Mononuclear cell (primary cell): Measurements from ENCODE around the gene TLX2. TPM values are rescaled to one million over a fixed set of nuclear protein-coding genes. Genes with fewer than 3 reads are reported as not detected.
A peak's percentile ranks its signal among the peaks of the same experiment; 100 is the strongest.

Source experiments
- H3K27me3 ChIP-seq: 2 replicates; pipeline ENCODE4 v1.6.0; 2011; ENCODE audit warnings: low read length, control low read depth; ENCODE audit not compliant: insufficient read depth
- H3K4me1 ChIP-seq: 2 replicates; pipeline ENCODE4 v1.5.1; 2011; ENCODE audit warnings: mild to moderate bottlenecking, low read length, control low read depth; ENCODE audit not compliant: insufficient read depth
- H3K4me3 ChIP-seq: 2 replicates; pipeline ENCODE4 v1.5.1; 2011; ENCODE audit warnings: mild to moderate bottlenecking, low read length, moderate library complexity
- H3K9me3 ChIP-seq: 2 replicates; pipeline ENCODE4 v1.5.1; 2011; ENCODE audit warnings: low read depth, mild to moderate bottlenecking, control low read depth, low read length
- total RNA-seq: library from RNA; depleted of rRNA; stranded (reverse); fragments of >200 nt; gene quantifications from one replicate; pipeline ENCODE4 v1.2.3, GENCODE V29; 2012

TLX2 gene
- total RNA-seq, 1 donor = 0.10 TPM

GRCh38 chr2:74488643-74489481 lies 25.4 kb upstream of the TLX2 start:
- Histone ChIP-seq H3K27me3 (no peaks in the 10 kb centered on the region), H3K4me3 (no peak overlapping the region), H3K4me1 (peaks cover 5% of the 10 kb centered on the region), H3K9me3 (no peaks in the 10 kb centered on the region)

- Histone ChIP-seq H3K4me1 (no peaks in the 10 kb centered on the region), H3K27me3 (no peaks in the 10 kb centered on the region), H3K9me3 (no peaks in the 10 kb centered on the region), H3K4me3 (no peak overlapping the region)
Observed at GRCh38 chr2:74489906-74490305, 24.3 kb upstream of the TLX2 start.

GRCh38 chr2:74491648-74492544 lies 22.4 kb upstream of the TLX2 start:
- H3K9me3 ChIP-seq = no peaks in the 10 kb centered on the region
- H3K27me3 ChIP-seq = peaks cover under 1% of the 10 kb centered on the region
- H3K4me3 ChIP-seq = no peak overlapping the region
- no peaks in the 10 kb centered on the region for H3K4me1 ChIP-seq

GRCh38 chr2:74493546-74493945 lies 20.7 kb upstream of the TLX2 start:
- Histone ChIP-seq H3K4me3 (no peak overlapping the region), H3K27me3 (peaks cover 17% of the 10 kb centered on the region), H3K9me3 (no peaks in the 10 kb centered on the region), H3K4me1 (peaks cover 14% of the 10 kb centered on the region)

- H3K27me3 ChIP-seq = peaks cover 36% of the 10 kb centered on the region
- H3K4me1 ChIP-seq = peaks cover 28% of the 10 kb centered on the region
- no peaks in the 10 kb centered on the region for H3K9me3 ChIP-seq
- H3K4me3 ChIP-seq = no peak overlapping the region
Observed at GRCh38 chr2:74495440-74495839, 18.8 kb upstream of the TLX2 start.

GRCh38 chr2:74496997-74497776 lies 17.1 kb upstream of the TLX2 start:
- Histone ChIP-seq H3K27me3 (peaks cover 53% of the 10 kb centered on the region), H3K4me1 (peaks cover 33% of the 10 kb centered on the region), H3K9me3 (no peaks in the 10 kb centered on the region), H3K4me3 (no peak overlapping the region)

GRCh38 chr2:74497777-74498499 lies 16.3 kb upstream of the TLX2 start:
- Histone ChIP-seq H3K9me3 (no peaks in the 10 kb centered on the region), H3K4me3 (peak overlapping the region; percentile 36), H3K4me1 (peaks cover 41% of the 10 kb centered on the region), H3K27me3 (peaks cover 60% of the 10 kb centered on the region)

GRCh38 chr2:74498500-74499266 lies 15.6 kb upstream of the TLX2 start:
- Histone ChIP-seq H3K9me3 (no peaks in the 10 kb centered on the region), H3K27me3 (peaks cover 68% of the 10 kb centered on the region), H3K4me3 (peak overlapping the region; percentile 36), H3K4me1 (peaks cover 48% of the 10 kb centered on the region)

- Histone ChIP-seq H3K4me3 (peak within 1 kb of the TSS; percentile 36), H3K9me3 (no peaks in the 10 kb centered on the region), H3K4me1 (peaks cover 55% of the 10 kb centered on the region), H3K27me3 (peaks cover 68% of the 10 kb centered on the region)
Observed at GRCh38 chr2:74499267-74499939, 14.8 kb upstream of the TLX2 start, which contains the start of gene LBX2. Gene LBX2, minus strand, starts transcription at chr2:74499603. Its CDS starts 66 bp downstream, at chr2:74499537.

GRCh38 chr2:74499940-74500577 lies 14.2 kb upstream of the TLX2 start:
- H3K4me1 ChIP-seq = peaks cover 62% of the 10 kb centered on the region
- H3K4me3 ChIP-seq = no peak overlapping the region
- H3K9me3 ChIP-seq = no peaks in the 10 kb centered on the region
- H3K27me3 ChIP-seq = peaks cover 68% of the 10 kb centered on the region

- Histone ChIP-seq H3K27me3 (peaks cover 68% of the 10 kb centered on the region), H3K4me1 (peaks cover 67% of the 10 kb centered on the region), H3K4me3 (no peak overlapping the region), H3K9me3 (no peaks in the 10 kb centered on the region)
Observed at GRCh38 chr2:74500578-74500946, 13.7 kb upstream of the TLX2 start.

- no peaks in the 10 kb centered on the region for H3K9me3 ChIP-seq
- no peak overlapping the region for H3K4me3 ChIP-seq
- H3K27me3 ChIP-seq = peaks cover 68% of the 10 kb centered on the region
- peaks cover 76% of the 10 kb centered on the region for H3K4me1 ChIP-seq
Observed at GRCh38 chr2:74501335-74502071, 12.7 kb upstream of the TLX2 start.
